GM12874 (cell line): ENCODE results near the gene CSAD.

Experiments used
- TF ChIP-seq, protein P1 (sequence below): IDR thresholded peaks from 2 replicates; pipeline ENCODE4 v1.5.1; 2011; ENCODE audit warnings: low read depth, mild to moderate bottlenecking, control low read depth, low read length, moderate library complexity; ENCODE audit not compliant: insufficient read depth

The CSAD gene

DNA sequence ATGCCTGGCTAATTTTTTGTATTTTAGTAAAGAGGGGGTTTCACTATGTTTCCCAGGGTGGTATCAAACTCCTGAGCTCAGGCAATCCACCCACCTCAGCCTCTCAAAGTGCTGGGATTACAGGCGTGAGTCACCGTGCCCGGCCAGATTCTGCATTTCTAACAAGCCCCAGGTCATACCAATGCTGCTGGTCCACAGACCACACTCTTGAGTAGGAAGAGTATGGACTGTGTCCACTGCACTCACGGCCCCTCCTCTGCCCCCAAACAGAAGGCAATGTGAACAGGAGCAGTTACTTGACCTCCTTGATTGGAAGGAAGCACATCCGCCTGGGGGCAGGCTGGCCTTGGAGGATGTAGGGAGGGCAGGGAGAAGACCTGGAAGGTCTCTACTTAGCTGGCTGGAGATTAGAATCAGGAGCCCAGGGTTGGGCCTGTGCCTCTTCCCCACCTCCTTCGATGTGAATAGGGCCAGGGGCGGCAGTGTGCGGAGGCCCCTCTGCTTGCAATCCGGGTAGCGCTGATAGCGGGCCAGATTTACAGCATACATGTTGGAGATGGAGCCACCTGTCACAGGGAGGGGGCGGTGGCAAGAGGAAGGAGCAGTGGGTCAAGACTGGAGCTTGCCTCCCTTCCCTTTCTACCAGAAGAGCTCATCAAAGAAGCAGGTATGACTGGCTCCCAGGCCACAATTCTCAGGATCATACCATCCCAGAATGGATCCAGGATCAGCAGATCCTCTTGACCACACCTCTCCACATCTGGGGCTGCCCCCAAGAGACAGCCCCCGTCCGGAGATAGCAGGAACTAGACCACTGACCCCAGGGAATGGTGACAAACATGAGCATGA, 9.6 kb downstream of the CSAD start:
- TF ChIP-seq, protein P1, sequence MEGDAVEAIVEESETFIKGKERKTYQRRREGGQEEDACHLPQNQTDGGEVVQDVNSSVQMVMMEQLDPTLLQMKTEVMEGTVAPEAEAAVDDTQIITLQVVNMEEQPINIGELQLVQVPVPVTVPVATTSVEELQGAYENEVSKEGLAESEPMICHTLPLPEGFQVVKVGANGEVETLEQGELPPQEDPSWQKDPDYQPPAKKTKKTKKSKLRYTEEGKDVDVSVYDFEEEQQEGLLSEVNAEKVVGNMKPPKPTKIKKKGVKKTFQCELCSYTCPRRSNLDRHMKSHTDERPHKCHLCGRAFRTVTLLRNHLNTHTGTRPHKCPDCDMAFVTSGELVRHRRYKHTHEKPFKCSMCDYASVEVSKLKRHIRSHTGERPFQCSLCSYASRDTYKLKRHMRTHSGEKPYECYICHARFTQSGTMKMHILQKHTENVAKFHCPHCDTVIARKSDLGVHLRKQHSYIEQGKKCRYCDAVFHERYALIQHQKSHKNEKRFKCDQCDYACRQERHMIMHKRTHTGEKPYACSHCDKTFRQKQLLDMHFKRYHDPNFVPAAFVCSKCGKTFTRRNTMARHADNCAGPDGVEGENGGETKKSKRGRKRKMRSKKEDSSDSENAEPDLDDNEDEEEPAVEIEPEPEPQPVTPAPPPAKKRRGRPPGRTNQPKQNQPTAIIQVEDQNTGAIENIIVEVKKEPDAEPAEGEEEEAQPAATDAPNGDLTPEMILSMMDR = no peak

DNA sequence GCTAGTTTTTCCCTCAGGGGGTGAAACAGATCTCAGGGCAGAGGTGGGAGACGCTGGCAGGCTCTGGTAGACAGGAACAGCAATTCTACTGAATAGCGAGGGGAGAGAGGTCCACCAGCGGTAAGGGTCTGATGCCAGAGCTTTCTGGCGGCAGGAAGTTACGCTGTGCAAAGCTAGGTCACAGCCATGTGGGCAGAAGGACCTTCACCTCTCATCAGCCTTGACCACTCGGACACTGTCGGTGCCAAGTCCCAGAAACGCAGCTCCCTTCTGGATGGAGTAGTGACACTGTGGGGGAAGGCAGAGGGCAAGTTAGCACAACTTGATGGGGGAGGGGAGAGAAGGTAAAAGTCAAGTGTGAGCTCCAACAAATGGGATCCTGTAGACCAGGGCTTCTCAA, 10.5 kb downstream of the CSAD start:
- TF ChIP-seq, protein P1 = no peak

DNA sequence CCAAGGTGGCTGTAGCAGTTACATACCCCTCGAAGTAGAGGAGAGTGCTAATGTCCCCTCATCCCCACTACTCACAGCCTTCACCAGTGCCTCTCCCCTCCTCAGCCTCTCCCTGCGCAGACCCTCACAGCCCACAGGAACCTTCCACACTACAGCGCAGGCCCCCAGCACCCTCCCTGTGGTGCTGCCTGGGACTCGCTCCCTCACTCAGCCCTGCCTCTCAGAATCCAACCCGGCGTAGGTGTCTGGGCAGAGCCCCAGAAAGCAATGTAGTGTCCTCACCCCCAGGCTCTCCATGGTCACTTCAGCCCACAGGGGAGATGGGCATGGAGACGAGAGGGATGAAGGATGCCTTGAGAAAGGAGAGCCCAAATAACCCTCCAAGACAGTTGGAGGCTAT, 11.1 kb downstream of the CSAD start:
- TF ChIP-seq, protein P1 = no peak

DNA sequence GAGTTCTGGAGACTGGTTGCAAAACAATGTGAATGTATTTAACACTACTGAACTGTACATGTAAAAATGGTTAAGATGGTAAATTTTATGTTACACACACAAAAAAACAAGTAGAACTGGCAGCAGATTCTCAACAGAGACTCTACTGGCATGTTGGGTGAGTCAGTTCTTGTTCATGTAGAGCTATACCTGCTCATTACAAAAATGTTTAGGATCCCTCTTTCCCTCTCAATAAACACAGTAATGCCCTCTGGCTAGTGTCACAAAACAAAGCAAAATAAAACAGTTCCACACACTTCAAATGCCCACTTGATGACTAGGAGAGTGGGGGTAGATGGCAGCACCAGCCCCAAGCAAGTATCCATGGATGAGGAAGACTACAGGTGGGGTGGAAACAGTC, 13.9 kb downstream of the CSAD start:
- TF ChIP-seq, protein P1 = no peak

DNA sequence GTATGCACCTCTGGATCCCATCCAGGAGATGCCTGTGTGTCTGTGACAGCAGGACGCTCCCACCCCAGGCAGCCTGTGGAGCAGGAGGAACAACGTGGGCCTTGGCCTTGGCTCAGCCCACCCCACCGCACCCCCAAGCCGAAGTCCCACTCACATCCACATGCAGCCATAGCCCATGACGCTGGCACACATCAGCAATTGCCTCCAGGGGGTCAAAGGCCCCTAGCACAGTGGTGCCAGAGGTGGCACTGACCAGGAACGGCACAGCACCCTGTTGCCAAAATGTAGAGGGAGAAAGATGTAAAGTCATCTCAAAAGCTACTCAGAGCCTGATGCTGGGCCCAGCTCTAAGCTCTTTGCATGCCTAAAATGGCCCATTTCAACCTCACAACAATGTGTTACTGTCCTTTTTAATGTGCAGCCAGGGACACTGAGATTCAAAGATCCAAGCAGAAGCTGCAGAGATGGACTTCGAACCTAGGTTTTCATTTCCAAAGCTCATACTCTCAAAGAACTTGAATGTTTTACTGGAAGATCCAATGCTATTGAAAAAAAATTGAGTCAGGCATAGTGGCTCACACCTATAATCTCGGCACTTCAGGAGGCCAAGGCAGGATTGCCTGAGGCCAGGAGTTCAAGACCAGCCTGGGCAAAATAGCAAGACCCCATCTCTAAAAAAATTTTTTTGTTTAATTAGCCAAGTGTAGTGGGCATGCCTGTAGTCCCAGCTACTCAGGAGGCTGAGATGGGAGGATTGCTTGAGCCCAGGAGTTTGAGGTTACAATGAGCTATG, 19.4 kb downstream of the CSAD start:
- TF ChIP-seq, protein P1 = no peak

DNA sequence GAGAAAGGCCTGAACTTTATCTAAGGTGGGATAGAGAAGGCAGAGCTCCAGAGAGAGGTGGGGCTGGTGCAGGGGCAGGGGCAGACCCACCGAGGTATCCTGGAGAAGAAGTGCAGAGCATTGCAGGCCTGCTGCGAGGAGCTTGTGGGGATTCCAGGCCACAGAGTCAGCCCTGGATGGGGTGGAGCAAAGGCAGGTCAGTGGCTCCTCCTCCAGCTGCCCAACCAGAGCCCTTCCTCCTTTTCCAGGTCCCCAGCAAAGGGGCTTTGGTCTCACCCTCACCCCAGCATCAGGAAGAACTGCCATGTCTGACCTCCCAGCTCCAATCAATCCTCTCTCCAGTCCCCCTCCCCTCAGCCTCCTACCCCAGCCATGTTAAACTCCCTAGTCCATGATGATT, 20.1 kb downstream of the CSAD start:
- TF ChIP-seq, protein P1 = no peak

DNA sequence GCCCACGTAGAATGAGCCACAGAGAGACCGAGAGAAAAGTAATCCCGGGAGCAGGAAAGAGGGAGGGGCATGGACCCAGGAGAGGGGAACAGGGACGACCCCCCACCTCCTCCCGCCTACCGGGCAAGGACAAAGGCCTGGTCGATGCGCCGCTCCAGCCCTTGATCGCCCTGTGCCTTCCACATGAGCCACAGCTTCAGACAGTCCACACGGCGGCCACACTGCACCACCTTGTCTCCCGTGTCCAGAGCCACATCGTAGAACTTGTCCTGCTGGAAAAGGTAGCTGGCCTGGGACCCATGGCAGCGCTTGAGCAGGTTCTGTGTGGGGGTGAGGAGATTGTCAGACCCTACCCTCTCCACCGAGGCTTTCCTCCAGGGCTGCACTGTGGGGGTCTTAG, 20.7 kb downstream of the CSAD start:
- TF ChIP-seq, protein P1 = no peak
